GOT3 (cell line): ENCODE data around the gene ARID4B.
"Not testable (repeated sequence)": the region's sequence is repeated elsewhere in the genome, so short reads cannot be mapped to it uniquely, and the experiment has no call there.

Experiments used
- DNase-seq: peaks from one replicate; lab custom pipeline; 2025; ENCODE audit warnings: mixed read lengths; lab: John Stamatoyannopoulos, UW

ARID4B gene

GRCh38 chr1:235221653-235222375, 106.2 kb downstream of the ARID4B start:
- DNase-seq: no peak

GRCh38 chr1:235215453-235215852, 112.5 kb downstream of the ARID4B start:
- DNase-seq: no peak

- not testable (repeated sequence) for DNase-seq
Observed at GRCh38 chr1:235214962-235215361, 113.0 kb downstream of the ARID4B start.

GRCh38 chr1:235213752-235214151, 114.2 kb downstream of the ARID4B start:
- DNase-seq: no peak

- no peak for DNase-seq
Observed at GRCh38 chr1:235211517-235211916, 116.5 kb downstream of the ARID4B start.

GRCh38 chr1:235207209-235207565, 120.8 kb downstream of the ARID4B start:
- DNase-seq: no peak

GRCh38 chr1:235206533-235207208, 121.3 kb downstream of the ARID4B start:
- no peak for DNase-seq

GRCh38 chr1:235205687-235206086, 122.3 kb downstream of the ARID4B start:
- no peak for DNase-seq

GRCh38 chr1:235203428-235203827, 124.6 kb downstream of the ARID4B start:
- DNase-seq: no peak

- not testable (repeated sequence) for DNase-seq
Observed at GRCh38 chr1:235202447-235202846, 125.5 kb downstream of the ARID4B start.

GRCh38 chr1:235199441-235199840, 128.5 kb downstream of the ARID4B start:
- DNase-seq: no peak

GRCh38 chr1:235190431-235190830, 137.5 kb downstream of the ARID4B start:
- no peak for DNase-seq

GRCh38 chr1:235187316-235187715, 140.7 kb downstream of the ARID4B start:
- DNase-seq: no peak

- no peak for DNase-seq
Observed at GRCh38 chr1:235181561-235182245, 146.3 kb downstream of the ARID4B start.

GRCh38 chr1:235180916-235181460, 147.0 kb downstream of the ARID4B start:
- DNase-seq: no peak

- no peak for DNase-seq
Observed at GRCh38 chr1:235176486-235176885, 151.5 kb downstream of the ARID4B start.

- DNase-seq: no peak
Observed at GRCh38 chr1:235169986-235170385, 158.0 kb downstream of the ARID4B start.

- DNase-seq: no peak
Observed at GRCh38 chr1:235168375-235168774, 159.6 kb downstream of the ARID4B start.

GRCh38 chr1:235161685-235162327, 166.2 kb downstream of the ARID4B start:
- no peak for DNase-seq

GRCh38 chr1:235160957-235161684, 166.9 kb downstream of the ARID4B start, which contains the start of gene RBM34:
Gene RBM34, minus strand, starts transcription at chr1:235161250. Its CDS starts 24 bp downstream, at chr1:235161226.
- DNase-seq: peak; percentile 91

- no peak for DNase-seq
Observed at GRCh38 chr1:235160383-235160956, 167.5 kb downstream of the ARID4B start.
